ENCODE results near the gene FOCAD.
A peak's percentile ranks its signal among the peaks of the same experiment; 100 is the strongest.

FOCAD gene

GRCh38 chr9:21031091-21031807, 347.2 kb downstream of the FOCAD start, which contains the start of gene HACD4:
Gene HACD4, minus strand, starts transcription at chr9:21031640. Its CDS starts 50 bp downstream, at chr9:21031590.
- DNase-seq = peak; percentile 84

- no peak for DNase-seq
Measured at GRCh38 chr9:21031808-21032183, 347.7 kb downstream of the FOCAD start.

- no peak for DNase-seq
Measured at GRCh38 chr9:21037278-21037677, 353.2 kb downstream of the FOCAD start.

- DNase-seq = no peak
Measured at GRCh38 chr9:21039302-21039701, 355.2 kb downstream of the FOCAD start.

GRCh38 chr9:21042466-21042865, 358.4 kb downstream of the FOCAD start:
- no peak for DNase-seq

- no peak for DNase-seq
Measured at GRCh38 chr9:21043841-21044240, 359.8 kb downstream of the FOCAD start.
